HG03196 (cell line): Measurements from ENCODE around the gene TTLL3.

ENCODE experiments used
- ATAC-seq: cut with Tn5 transposase; IDR thresholded peaks from one replicate; pipeline ENCODE4 v1.9.1; 2021; ENCODE audit not compliant: unreplicated experiment

Gene TTLL3

DNA sequence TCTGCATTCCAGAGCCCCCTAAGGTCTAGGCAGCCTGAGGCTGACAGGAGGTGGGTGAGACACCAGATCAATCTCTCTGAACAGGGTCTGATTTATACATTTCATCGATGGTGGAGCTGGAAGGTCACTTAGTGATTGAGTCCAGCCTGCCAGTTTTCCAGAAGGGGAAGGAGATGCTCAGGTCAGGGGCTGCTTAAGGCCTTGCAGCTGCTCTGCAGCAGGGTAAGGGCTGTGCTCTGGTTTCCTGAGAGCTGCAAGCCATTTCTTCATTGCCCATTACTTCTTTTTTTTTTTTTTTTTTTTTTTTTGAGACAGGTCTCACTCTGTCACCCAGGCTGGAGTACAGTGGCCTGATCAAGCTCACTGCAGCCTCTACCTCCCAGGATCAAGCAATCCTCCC is 28.5 kb upstream of the TTLL3 start:
- ATAC-seq: no peak

GRCh38 chr3:9781978-9782603 is 28.0 kb upstream of the TTLL3 start:
- no peak for ATAC-seq

GRCh38 chr3:9782770-9783169 is 27.3 kb upstream of the TTLL3 start:
- ATAC-seq: no peak

GRCh38 chr3:9783954-9784353 is 26.1 kb upstream of the TTLL3 start:
- ATAC-seq: no peak

- no peak for ATAC-seq
These were observed 25.1 kb upstream of the TTLL3 start for GRCh38 chr3:9784965-9785364.

DNA sequence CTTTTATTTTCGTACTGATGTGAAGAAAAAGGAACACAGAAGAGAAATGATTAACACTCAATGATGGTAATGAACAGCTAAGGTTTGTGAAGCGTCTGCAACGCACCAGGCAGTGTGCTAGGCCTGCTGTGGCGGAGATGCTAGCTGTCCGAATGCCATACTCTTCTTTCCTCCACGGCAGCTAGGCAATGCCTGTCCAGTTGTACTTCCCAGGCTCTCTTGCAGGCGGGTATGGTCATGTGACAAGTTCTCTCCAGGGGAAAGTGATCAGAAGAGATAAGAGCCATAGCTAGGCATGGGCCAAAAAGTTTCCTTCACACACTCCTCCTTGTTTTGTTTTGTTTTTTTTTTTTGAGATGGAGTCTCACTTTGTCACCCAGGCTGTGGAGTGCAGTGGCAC is 24.5 kb upstream of the TTLL3 start:
- no peak for ATAC-seq

- no peak for ATAC-seq
These were observed 23.8 kb upstream of the TTLL3 start for GRCh38 chr3:9786209-9786739.

DNA sequence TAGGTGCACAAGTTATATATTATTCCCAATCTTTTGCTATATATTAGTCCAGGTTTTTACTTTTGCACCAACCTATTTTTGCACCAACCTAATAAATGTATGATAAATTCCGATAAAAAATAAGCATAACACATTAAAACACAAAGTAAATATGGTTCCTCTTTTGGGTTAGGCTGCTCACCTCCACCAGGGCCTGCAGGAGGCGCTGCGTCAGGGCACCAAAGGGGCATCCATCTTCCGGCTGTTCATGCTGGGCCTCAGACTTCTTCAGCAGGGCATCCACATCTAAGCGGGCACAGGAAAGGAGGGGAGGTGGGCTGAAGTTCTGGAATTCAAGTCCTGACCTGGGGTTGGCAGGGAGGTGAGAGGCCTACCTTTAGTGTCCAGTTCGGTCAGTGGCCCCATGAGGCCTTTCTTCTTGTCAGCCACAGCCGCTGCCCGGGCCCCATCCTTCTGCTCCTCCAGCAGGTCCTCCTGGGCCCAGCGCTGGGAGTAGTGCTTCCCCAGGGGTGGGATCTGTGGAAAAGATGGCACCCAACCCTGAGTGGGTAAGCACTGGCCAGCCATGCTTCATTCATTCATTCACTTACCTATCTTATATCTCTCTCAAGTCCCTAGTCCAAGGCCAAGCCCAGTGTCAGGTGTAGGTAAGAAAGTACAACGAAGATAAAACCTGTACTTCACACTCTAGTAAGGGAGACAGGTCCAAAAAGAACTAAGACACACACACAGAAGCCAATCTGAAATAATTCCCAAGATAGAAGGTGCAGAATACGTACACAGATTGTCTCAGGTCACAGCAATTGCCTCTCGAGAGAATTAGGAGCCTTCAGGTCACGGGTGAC is 23.0 kb upstream of the TTLL3 start:
- no peak for ATAC-seq

DNA sequence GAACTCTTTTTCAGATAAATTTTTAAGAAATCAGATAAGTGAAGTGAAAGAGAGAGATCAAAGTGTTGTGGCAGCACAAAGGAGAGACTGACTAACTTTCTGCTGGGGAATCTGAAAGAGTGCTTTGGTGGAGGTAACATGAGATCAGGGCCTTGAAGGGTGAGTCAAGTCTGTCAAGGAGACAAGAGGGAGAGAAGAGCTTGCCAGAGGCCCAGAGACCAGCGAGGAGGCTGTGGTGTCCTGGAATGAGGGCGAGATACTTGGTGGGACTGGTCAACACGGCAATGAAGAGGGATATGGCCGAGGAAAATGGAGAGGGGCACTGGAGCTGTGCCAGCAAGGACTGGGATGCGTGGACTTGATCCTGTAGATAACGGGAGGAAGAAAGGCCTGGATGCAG is 22.3 kb upstream of the TTLL3 start:
- no peak for ATAC-seq

- no peak for ATAC-seq
These were observed 18.9 kb upstream of the TTLL3 start for GRCh38 chr3:9791127-9791526.

DNA sequence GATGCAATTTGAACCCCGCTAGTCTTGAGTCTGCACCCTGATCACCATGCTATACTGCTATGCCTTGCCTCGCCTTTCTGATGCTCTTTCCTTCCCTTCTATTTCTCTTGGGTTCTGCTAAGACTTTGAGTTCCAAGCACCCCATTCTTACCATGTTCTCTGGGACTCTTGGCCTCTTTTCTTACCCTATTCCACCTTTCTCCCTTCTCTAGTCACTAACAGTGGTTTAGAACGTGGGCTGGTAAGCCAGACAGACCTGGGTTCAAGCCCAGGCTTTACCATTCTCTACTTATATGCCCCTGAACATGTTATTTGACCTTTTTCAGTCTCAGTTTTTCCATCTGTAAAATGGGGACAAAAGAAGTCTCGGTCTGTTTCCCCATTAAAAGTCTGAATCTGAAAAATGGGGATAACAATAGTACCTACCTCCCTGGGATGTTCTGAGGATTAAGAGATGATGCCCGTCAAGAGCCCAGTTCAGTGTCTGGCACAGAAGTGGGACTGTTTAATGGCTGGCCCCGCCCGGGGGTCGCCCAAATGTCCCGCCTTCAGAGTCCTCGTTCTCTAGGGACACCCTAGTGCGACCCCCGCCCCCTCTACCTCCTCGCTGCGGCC is 18.2 kb upstream of the TTLL3 start:
- no peak for ATAC-seq

DNA sequence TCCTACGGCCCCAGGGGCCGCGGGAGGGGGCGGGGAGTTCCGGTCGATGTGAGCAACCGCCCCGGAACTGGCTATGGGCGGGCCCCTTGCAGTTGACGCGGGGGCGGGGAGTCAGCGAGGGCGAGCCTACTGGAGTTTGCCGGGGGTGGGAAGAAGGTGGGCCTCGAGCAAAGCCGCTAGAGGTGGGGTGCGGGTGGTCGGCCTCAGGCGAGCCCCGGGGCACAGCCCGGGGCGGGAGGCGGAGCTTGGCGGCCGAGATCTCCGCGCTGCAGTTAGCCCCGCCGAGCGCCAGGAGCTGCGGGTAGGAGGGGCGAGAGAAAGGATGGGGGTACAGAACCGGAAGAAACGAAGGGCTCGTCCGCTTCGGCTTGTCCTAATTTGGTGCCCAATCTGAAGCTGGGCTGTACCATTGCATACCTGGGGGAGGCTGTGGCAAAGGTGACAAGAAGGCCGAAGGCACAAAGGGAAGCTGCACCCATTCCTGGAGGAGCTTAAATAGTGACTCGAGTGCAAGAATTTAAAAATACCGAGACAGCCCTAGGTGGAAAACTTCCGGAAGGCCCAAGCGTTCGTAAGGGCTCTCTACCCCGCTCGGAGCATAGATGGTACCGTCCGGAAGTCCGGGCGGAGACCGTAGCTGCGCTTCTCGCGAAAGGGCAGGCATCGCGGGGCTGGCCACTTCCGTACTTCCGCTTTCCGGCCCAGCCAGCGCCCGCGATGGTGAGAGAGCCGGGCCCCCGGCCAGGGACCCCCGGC is 17.5 kb upstream of the TTLL3 start, which contains the start of the genes ARPC4 and TADA3:
Gene ARPC4 (plus strand): TSS at position 678 of the 756 bp plus-strand sequence. CDS start 40 bp downstream, at position 718.
Gene TADA3 (minus strand): TSS at position 69 of the 756 bp plus-strand sequence. CDS start 1,007 bp downstream, outside the sequence.
- ATAC-seq: peak; percentile 86

GRCh38 chr3:9793161-9793781 is 16.8 kb upstream of the TTLL3 start:
- ATAC-seq: no peak

- ATAC-seq: no peak
These were observed 15.7 kb upstream of the TTLL3 start for GRCh38 chr3:9794400-9794799.

DNA sequence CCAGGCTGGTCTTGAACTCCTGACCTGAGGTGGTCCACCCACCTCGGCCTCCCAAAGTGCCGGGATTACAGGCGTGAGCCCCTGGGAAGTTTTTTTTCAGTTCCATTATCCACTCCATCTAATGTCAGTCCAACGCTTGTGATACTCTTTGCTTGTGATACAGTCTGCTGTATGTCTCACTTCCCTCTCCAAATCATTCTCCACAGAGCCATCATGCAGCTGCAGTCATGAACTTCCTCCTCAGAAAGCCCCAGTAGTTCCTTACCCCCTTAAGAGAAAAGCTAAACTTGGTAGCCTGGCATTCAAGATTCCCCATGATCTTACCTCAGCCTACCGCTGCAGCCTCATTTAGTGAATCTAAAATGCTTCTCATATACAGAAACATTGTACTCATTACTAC is 14.9 kb upstream of the TTLL3 start:
- ATAC-seq: no peak

DNA sequence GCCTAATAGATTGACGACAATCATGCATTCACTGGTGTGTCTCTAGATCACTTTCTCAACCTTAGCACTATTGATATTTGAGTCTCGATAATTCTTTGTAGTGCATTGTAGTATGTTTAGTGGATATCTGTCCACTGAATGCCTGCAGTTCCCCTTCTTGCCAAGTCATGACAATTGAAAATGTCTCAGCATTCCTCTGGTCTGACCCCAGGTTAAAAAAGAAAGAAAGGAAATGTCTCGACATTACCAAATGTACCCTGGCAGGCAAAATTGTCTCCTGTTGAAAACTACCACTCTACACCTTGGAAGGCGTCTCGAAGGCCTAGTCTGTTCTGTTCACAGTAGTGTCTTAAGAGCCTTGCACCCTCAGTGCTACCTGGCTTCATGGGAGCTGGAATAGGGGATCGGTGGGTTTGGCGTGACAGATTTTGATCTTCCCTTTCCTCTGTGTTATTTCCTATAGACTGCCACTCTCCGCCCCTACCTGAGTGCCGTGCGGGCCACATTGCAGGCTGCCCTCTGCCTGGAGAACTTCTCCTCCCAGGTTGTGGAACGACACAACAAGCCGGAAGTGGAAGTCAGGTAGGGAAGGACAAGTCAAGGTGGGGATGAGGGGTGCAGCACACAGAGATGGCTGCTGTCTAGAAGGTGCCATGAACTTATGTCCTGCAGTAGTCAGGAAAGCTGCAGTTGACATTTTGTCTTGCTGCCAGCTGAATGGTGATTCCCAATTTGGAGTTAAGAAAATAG is 12.7 kb upstream of the TTLL3 start:
- ATAC-seq: no peak

DNA sequence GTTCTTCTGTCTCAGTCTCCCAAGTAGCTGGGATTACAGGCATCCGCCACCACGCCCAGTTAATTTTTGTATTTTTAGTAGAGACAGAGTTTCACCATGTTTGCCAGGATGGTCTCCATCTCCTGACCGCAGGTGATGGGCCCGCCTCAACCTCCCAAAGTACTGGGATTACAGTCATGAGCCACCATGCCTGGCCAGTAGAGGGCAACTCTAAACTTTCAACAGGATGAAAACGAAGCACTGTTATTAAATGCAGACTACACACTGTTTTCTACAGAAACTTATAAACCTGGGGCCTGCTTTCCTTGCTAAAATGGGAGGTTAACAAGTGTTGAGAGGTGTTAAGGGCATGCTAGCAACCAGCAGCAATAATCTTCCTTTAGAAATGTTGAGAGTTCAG is 9.5 kb upstream of the TTLL3 start:
- ATAC-seq: no peak

DNA sequence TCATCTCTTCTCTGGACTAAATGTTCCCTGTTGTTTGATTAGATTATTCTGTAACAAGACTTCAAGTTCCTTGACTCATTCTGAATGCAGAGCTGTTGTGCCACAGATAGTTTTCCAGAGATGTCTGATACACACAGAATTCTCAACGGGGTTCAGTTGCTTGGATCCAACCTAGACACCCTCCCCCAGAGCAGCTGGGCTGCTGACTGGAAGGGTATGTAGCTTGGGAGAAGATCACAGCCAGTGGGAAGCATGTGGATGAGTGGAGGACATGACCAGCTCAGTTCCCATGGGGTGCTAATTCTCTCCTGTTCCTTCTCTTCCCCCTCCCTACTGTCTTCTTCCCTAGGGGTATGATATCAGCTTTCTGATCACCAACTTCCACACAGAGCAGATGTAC is 6.6 kb upstream of the TTLL3 start:
- ATAC-seq: no peak

GRCh38 chr3:9804996-9805395 is 5.1 kb upstream of the TTLL3 start:
- no peak for ATAC-seq

GRCh38 chr3:9806137-9806536 is 3.9 kb upstream of the TTLL3 start:
- no peak for ATAC-seq
